Measurements from ENCODE around the gene KIRREL1. TPM values are rescaled to one million over a fixed set of nuclear protein-coding genes. Genes with fewer than 3 reads are reported as not detected.

Gene KIRREL1
- total RNA-seq, 1 donor from 2014 or later, result 99.8 TPM

DNA sequence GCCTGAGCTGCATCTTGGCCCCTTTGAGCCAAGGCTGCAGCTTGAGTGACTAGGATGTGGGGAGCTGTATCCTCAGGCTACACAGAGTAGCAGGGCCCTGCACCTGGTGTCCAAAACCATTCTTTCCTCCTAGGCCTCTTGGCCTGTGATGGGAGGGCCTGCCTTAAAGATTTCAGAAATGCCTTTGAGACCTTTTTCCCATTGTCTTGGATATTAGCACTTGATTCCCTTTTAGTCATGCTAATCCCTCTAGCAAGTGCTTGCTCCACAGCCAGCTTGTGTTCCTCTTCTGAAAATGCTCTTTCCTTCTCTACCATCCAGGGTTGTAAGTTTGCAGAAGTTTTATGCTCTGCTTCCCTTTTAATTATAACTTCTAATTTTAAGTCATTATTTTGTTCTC, 21.7 kb upstream of the KIRREL1 start:
- no peak for DNase-seq (ENCODE audit: low spot score)

DNA sequence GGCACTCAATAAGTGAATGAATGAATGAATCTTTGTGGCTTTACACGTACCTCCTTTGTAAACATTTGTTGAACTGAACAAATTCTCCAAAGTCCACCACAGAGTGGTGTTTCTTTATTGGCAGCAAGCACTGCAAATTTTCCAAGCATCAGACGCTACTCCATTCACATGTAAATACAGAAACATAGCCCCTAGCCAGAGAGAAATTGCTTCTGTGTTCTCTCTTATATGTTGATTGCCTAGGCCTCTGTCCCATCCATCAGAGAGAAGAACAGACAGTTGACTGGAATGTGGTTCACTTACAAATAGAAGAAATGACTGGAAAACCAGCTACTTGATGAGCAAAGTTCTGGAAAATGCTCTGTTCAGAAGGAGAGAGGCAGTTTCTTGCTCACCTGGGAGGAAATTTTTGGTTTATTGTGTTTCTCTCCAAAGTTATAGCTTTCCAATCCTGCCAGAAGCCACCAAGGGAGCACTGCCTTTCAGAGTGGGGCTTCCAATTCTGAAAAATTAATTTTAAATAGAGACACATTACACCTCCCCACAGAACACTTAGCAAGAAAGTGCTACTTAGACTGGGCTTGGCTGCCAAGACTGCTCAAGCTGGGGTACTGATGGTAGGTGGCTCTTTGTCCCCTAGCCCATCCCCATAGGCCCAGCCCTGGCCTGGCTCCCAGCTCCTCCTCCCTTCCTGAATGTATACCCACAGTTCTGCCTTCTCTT, 18.1 kb upstream of the KIRREL1 start:
- no peak for DNase-seq (ENCODE audit: low spot score)

DNA sequence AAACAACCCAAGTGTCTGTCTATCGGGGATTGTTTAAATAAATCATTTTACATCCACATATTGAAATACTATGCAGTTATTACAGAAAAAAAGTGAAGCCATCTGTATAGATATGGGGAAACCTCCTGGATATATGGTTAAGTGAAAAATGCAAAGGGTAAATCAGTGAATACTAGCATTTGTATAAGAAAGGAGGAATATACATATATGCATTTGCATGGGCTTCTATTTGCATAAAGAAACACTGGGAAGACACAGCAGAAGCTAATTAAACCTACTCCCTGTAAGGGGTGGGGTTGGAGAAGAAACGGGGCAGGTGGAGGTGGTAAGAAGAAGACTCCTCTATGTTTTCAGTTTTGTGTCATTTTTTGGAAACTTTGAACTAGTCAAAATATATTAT, 16.6 kb upstream of the KIRREL1 start:
- no peak for DNase-seq (ENCODE audit: low spot score)

DNA sequence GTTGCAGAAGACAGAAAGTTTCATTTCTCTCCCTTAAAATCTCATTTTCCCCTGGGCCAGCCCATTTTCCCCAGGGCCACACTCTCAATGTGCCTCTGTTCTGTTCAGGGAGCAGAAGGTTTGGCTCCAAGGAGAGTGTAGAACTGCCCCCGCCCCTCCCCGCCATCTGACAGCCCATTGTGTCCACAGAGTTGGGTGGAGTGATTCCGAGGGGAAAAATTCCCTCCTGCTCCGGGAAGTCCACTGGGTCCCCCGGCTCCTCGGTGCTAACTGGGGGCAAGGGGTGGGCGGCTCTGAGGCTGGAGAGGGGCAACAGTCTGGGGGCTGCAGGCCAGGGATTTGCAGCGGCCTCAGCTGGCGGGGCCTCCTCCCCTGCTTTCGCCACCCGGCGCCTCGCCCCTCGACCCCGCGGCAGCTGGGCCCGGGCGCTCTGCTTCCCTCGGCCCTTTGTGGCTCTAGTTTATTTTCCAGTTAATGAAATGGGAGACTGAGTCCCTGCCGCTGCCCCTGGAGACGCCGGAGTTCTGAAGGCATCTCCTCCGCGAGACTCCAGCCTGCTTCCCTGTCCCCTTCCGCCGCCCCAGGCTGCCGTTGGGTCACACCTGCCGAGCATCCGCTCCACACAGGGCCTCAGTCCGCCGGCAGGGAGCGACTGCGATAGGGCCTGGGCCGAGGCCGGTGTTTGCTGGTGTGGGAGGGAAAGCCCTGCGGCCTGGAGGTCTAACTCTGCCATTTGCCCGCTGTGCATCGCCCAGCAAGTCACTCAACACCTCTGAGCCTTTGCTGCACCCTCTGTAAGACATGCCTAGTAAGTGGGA, 14.7 kb upstream of the KIRREL1 start:
- DNase-seq (ENCODE audit: low spot score), result no peak

DNA sequence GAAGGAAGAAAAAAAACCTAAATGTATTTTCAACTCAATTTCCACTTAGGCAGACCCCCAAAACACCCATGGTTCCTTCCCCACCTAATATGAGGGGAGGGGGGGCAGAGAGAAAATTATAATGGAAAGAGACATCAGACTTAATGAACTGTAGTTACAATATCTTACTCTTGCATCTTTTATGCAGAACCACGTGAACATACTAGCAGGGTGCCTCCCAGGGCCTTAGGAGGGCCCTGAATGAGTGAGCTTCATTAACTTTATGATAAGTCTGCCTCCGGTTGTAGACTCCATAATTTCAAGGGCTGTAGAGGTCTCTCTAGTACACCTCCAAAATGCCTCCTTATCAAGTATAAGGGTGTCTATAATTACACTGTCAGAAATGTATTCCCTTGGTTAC, 11.3 kb upstream of the KIRREL1 start:
- no peak for DNase-seq (ENCODE audit: low spot score)

DNA sequence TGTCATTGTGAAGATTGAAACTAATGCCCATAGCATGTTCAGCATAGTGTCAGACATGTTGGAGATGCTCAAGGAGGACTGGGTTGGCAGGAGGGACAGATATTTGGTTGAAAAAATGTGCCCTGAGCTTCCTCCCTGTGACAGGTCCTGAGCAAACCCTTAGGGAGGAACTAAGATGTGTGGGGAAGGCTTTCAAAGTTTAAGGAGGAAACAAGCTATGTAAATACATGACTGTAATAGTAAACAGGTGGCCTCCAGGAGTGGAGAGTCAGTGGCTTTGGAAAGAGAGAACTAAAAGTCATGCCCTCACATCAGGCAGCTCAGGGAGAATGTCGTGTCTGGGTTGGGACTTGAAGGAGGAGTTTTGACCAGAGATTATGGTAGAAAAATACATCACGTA, 9.7 kb upstream of the KIRREL1 start:
- DNase-seq (ENCODE audit: low spot score), result no peak

DNA sequence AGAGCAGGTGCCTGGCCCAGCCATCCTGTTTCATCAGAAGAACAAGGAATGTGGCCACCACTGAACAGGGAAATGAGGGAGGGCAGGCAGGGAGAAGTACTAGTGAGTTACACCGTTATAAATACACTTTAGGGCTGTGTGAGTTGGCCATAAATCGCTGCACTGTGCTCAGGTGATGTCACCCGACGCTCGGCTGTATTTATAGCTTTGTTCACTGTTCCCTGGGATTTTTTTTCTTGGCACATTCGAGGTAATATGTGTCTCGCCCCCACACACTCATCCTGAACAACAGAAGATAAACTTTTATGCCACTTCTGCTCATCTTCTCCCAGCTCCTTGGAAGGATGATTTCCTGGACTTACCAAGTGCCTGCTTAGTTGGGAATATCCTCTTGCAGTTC, 9.0 kb upstream of the KIRREL1 start:
- no peak for DNase-seq (ENCODE audit: low spot score)

DNA sequence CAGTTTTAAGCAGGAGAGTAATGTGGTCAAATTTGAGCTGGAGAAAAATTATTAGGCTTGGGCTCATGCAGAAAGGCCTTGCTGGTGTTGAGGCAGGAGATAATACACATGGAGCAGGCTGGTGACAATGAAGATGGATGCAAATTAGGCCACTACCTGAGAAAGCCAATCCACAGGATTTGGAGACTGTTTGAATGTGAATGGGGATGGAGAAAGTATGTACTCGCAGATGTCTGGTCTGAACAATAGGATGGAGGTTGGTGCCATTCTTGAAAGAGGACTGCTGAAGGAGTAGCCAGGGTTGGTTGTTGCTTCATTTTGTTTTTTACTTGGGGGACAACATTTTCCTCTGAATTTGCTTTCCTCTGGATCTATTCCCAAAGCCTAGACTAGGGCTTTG, 8.0 kb upstream of the KIRREL1 start:
- no peak for DNase-seq (ENCODE audit: low spot score)

DNA sequence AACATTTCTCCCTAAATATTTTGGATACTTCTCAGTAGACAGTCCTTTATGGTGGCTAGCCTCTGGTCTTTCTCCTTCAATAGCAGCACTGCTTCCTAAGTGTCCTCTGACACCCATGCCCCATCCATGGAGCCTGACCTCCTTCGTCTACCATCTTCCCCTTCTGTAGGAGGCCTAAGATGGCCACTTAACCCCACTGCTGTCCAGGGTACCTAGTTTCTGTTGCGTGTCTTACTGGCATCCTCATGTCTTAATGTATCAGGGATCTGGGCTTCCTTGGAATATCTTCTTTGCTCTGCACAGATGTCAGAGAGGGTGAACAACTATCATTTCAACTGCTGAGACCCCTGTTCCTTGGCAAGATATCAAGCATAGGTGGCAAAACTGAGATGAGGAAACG, 5.4 kb upstream of the KIRREL1 start:
- no peak for DNase-seq (ENCODE audit: low spot score)

DNA sequence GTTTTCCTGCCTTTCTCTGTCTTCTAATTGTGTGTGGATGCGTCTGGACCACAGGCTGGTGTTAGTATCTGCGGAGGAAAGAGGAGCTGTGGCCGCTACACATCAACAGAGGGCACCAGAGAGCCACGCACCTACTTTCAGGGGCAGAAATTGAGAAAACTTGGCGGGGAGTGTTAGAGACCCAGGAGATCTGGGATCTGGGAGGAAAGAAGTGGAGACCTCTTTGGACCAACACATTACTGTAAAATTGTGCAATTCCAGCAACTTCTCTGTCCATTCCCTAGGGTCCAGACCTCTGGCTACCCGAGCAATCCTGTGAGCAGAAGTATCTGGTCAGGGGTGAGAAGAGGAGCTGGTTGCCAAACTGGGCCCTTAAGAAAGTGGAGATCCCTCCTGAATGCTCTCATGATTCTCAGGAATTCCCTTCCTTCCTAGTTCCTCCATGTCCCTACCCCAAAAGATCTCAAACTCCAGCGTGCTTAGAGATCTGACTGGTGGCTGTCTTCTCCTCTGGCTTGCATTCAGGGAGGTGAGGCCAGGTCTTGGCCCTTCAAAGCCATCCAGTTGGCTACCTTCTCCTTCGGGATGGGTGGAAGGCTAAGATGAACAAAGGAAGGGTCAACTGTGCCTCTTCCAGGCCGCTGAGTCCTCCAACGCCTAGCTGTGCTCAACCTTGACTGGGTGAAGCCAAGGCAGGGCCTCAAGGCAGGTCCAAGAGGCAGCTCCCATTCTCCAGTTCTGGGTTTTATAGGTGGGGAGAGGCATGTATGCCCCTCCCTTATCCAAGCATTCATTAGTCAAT, 1.2 kb upstream of the KIRREL1 start:
- no peak for DNase-seq (ENCODE audit: low spot score)

DNA sequence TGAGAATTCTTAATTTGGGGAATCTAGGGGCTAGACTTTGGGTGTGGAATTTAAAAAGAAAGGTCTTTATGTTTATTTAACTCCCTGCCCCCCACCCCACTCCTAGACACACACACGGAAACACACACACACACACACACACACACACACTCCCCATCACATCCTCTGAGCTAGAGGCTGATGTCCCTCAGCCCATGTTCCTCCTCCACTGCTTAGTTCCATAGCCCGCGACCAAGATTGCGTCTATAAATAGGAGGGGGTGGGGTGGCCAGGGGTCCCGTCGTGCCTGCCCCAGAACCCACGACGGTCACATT, 655 bp upstream of the KIRREL1 start:
- DNase-seq (ENCODE audit: low spot score), result no peak

DNA sequence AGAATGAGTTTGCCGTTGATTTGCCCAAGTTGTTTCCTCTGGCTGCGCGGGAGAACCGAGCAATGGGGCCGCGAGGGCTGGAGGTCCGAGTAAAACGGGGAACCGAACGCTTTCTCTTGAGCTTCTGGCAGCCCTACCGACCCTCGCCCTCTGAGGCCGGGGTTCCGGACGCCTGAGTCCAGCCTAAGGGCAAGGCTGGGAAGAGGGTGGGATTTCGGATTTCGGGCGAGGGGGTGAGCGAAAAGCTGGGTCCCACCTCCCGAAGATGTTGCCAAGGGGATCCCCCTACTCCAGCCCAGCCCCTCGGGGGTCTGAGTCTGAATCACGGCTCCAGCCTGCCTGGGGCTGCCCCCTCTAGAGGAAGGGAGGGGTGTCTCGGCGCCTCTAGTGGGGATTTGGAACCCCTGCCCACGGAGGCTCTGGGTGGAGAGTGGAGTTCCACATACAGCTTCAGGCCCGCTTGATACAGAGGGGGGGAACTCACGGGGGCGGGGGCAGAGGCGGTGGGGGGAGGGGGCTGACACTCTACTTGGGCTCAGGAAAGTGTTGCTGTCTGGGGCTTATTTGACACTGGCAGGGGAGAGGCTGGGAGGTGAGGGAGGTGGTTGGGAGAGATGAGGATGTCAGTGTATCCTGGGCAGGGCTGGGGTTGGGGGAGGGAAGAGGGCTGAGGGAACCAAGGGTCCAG, 617 bp downstream of the KIRREL1 start:
- DNase-seq (ENCODE audit: low spot score), result no peak

DNA sequence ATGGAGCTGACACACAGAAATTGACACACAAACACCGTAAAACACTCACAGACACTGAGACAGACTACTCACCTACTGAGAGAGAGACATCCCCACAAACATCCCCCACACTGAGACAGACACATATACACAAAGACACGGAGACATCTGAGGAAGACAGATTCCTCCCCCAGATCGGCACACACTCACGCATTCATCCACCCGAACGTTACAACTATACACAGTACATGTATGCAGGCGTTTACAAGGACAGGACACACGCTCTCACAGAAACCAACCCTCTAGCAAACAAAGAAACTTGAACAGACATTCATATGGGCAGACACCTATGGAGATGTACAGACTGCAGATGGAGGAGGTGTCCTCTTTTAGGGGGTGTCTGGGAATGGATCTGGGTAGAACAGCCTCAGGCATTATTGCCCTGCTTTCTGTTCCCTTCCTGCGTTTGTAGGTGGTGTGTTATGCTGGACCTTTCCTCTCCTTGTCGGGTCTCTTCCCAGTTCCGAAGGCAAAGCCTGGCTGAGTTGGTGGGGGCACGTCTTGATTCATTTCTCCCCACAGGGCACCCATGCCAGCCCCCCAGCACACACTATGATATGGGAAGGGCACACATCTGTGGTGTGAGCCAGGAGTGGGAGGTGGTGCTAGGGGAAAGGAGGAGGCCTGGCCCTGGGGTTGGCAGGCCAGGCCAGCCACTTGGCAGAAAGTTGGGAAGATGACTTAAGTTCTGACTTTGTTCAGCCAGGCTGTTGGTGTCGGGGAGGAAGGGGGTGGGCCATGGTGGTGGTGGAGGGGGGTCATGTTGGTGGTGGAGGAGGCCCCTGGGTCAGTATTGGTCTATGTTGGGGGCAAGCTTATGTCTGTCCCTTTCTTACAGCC, 1.5 kb downstream of the KIRREL1 start:
- no peak for DNase-seq (ENCODE audit: low spot score)

DNA sequence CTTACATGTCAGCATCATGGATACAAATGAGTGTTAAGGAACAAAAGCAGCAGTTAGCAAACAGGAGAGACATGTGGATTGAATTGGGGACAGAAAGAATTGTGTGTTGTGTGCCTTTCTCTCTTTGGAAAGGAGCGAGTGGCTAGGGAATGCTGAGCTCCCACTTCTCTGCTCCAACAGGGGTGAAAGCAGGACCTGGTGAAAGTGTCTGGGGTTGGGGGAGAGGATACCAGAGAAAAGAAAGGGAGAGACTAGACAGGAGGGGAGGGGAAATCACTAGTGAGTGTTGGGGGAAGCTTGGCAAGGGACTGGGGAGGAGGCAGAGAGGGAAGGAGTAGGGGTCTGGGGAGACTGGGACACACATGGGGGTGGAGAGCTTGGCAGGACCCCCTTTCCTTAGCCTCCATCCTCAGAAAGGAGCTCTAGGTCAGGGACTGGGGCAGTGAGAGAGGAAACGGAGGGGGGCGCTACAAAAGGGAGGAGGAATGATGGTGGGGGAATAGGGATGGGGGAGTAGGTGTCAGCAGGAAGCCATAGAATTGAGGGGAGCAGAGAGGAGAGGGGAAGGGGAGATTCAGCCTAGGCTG, 2.2 kb downstream of the KIRREL1 start:
- DNase-seq (ENCODE audit: low spot score), result no peak

DNA sequence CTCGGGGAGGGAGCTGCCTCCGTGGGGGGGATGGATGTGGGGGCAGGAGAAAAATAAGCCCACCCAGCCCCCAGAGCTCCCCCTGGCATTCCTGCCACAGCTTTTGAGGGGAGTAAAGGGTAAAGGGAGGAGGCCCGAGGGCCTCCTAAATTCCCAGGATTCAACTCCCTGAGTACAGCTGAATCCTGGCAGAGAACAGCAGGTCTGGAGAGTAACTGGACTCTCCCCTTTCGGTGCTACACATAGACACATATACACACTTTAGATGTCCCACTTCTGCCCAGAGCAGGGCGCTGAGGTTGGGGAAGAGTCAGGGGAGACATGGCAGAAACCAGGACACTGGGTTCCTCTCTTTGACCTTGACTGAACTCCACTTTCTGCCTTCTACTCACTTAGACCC, 3.0 kb downstream of the KIRREL1 start:
- DNase-seq (ENCODE audit: low spot score), result no peak

DNA sequence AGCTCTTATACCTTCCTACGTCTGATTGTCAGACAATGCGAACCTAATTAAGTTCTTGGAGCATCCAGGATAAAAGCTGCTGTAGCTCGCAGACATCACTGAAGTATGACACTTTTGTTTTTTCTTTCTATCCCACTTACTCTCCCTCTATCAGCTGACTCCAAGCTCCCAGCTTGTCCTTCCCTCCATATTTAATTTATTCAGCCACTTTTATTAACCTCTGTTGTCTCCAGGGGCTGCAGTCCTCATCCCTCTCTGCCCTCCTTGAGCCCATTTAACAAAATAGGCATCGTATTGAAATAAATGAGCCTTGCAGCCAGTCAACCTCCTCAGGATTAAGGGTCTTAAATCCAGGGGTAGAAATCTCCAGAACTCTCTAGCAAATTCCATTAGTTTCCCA, 7.1 kb downstream of the KIRREL1 start:
- DNase-seq (ENCODE audit: low spot score), result no peak

DNA sequence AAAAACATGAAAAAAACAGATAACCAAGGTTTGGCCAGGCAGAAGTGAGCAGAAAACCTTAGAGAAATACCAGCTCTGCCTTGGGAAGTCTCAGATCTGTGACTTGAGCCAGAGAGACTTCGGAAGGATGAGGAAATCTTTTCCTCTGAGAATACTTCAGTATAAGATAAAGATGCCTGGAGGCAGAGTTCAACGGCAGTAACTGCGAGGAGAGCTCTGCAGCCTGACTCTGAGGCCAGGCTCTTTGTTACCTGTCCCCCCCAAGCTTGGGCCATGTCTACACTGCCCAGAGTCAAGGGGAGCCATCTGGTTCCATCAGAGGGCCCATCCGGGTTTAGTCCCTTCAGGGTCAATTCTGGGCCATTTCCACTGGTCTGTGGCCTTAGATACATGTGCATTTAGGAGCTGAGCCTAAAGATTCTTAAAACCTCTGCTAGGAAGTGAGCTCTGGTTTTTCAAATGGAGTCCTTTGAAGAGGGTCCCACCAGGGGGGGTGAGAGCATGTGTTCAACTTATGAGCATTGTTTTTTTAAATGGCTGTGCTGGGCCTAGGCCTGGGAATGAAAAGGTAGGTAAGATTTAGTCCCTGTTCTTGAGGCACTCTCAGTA, 8.7 kb downstream of the KIRREL1 start:
- DNase-seq (ENCODE audit: low spot score), result no peak

DNA sequence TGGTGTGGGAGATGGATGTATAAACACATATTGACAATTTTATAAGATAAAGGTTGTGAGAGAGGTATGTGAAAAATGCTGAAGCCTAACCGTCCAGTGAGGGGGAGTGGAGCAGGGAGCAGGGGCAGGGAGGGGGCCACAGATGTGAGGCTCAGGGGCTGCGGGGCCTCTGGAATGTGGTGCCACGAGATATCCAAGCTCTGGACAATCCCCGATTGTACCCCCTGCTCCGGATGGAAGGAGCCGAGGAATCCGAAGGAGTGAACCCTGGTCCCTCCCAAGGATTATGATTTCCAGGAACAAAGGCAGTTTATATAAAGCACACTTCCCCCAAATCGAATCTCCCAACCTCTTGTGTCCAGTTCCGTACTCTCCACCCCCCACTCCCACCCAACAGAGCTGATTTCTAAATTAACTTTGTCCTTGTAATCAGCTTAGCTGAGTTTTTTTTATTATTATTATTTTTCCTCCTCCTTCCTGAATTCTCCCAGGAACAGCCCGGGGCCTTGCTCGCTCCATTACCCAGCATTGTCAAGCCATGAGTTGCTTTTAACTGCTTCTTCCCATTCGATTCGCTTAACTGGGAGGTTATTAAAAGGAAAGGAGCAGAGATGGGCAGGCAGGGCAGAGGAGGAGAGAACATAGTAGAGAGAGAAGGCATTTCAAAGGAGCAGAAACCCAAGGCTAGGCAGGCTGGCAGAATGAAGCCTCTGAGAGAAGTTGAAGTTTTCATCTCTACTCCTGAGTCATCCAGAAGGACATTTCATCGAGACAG, 9.4 kb downstream of the KIRREL1 start:
- DNase-seq (ENCODE audit: low spot score), result no peak

DNA sequence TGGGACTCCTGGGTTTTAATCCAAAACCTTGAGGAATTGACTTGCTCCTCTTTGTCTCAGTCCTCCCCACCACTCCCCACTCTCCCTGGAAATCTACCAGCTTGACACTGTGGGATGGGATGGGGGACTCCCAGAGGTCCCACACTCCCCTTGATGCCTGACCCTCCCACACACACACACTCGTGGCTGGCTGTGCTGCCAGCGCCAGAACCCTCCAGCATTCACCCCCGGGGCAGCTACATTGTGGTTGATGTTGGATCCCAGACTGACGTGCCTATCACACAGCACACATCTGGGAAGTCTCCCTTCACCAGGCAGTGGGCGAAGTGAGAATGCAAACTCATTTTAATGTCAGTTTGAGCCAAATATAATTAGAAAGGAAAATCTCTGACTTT, 10.0 kb downstream of the KIRREL1 start:
- DNase-seq (ENCODE audit: low spot score), result no peak
